Amygdala (tissue), 56 donors: ENCODE data around the gene ATG9B.
A peak's percentile ranks its signal among the peaks of the same experiment; 100 is the strongest.

Source experiments
- DNase-seq, 56 donors: peaks; one replicate each; lab custom pipeline; 2025; lab: John Stamatoyannopoulos, UW

Gene ATG9B

GRCh38 chr7:151006590-151007300 is 17.5 kb downstream of the ATG9B start:
- DNase-seq: no peak

- no peak for DNase-seq
Observed at GRCh38 chr7:151005566-151005965, 18.7 kb downstream of the ATG9B start.

DNA sequence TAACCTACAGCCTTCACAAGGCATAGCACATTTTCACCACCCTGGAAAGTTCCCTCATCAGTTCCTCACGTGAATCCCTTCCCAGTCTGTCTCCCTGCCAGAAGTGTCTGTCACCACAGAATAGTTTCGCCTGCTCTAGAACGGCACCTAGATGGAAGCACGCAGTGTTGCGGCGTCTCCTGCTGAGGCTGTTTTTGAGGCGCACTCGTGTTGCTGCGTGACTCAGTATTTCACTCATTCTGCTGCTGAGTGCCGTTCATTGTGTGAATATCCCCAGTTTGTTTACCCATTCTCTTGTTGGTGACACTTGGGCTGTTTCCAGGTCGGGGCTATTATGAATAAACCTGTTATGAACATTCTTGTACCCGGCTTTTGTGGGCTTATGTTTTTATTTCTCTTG is 20.7 kb downstream of the ATG9B start:
- DNase-seq: no peak

DNA sequence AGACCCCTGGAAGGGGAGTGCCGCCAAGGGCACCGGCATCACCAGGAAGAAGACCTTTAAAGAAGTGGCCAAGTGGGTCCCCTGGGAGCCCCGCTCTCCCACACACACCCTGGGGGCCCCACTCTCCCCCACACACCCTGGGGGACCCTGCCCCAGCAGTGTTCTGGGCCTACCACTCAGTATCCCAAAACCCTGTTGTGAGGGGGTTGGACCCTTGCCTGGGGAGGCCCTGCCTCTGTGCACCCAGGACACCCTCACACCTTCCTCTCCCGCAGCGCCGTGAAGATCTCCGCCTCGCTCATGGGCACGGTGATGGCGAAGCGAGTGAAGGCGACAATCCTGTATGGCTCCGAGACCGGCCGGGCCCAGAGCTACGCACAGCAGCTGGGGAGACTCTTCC is 22.7 kb downstream of the ATG9B start:
- no peak for DNase-seq

DNA sequence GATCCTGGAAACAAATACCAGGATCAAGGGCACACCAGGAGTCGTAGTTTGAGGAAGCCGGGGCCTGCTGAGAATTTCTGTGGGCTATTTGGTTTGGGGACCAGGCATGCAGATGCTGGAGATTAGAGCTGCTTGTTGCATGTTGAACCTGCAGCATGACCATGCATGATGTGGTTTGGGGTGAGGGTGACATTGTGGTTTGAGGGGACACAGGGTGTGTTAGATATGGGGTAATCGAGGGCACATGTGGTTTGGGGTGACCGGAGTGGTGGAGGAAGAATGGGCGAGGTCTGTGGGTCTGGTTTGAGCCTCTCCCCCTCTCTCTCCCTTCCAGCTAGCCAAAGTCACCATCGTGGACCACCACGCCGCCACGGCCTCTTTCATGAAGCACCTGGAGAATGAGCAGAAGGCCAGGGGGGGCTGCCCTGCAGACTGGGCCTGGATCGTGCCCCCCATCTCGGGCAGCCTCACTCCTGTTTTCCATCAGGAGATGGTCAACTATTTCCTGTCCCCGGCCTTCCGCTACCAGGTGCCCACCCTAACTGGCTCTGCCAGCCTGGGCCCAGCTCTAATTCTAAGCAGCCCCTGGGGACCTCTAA is 23.3 kb downstream of the ATG9B start:
- DNase-seq: no peak

DNA sequence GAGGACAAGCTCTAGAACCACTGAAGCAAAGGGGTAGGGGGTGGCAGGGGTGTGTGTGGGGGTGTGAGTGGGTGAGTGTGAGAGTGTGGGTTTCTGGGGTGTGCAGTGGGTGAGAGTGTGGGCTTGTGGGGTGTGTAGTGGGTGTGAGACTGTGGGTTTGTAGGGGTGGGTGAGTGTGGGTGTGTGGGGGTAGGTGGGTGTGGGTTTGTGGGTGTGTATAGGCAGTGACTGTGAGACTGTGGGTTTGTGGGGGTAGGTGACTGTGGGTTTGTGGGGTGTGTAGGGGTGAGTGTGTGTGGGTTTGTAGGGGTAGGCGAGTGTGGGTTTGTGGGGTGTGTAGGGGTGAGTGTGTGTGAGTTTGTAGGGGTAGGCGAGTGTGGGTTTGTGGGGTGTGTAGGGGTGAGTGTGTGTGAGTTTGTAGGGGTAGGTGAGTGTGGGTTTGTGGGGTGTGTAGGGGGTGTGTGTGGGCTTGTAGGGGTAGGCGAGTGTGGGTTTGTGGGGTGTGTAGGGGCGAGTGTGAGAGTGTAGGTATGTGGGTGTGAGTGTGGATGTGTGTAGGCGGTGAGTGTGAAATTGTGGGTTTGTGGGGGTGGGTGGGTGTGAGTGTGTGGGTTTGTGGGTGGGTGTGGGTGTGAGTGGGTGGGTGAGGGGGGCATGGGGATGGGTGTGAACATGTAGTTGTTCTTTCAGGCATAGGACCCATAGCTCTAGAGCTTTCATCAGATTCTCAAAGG is 24.6 kb downstream of the ATG9B start:
- no peak for DNase-seq

GRCh38 chr7:150999001-150999400 is 25.3 kb downstream of the ATG9B start:
- DNase-seq: no peak

- no peak for DNase-seq
Observed at GRCh38 chr7:150998341-150998740, 26.0 kb downstream of the ATG9B start.

GRCh38 chr7:150997817-150998216 is 26.5 kb downstream of the ATG9B start:
- DNase-seq: no peak

DNA sequence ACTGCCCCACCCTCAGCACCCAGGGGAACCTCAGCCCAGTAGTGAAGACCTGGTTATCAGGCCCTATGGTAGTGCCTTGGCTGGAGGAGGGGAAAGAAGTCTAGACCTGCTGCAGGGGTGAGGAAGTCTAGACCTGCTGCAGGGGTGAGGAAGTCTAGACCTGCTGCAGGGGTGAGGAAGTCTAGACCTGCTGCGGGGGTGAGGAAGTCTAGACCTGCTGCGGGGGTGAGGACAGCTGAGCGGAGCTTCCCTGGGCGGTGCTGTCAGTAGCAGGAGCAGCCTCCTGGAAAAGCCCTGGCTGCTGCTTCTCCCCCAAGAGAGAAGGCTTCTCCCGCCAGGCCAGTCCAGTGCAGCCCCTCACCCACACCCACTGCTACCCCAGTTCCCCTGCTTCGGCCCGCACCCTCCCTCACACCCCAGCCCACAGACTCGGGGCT is 27.2 kb downstream of the ATG9B start:
- no peak for DNase-seq

DNA sequence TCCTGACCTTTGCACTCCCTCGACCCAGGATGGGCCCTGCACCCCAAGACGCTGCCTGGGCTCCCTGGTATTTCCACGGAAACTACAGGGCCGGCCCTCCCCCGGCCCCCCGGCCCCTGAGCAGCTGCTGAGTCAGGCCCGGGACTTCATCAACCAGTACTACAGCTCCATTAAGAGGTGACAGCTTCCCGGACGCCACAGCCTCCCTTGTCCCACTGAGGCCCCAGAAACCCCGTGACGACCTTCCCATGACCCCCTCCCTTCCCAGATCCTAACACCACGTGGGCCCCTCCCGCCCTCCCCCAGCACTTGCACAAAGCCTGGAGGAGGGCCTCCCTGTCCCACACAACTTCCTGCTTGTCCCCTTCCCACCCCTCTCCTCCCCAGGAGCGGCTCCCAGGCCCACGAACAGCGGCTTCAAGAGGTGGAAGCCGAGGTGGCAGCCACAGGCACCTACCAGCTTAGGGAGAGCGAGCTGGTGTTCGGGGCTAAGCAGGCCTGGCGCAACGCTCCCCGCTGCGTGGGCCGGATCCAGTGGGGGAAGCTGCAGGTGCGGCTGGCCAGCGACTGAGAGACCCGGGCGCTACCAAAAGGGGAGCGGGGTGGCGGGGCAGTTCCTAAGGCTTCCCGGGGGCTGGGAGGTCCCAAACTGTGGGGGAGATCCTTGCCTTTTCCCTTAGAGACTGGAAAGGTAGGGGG is 27.8 kb downstream of the ATG9B start:
- no peak for DNase-seq

- DNase-seq: no peak
Observed at GRCh38 chr7:150994838-150995510, 29.3 kb downstream of the ATG9B start.

DNA sequence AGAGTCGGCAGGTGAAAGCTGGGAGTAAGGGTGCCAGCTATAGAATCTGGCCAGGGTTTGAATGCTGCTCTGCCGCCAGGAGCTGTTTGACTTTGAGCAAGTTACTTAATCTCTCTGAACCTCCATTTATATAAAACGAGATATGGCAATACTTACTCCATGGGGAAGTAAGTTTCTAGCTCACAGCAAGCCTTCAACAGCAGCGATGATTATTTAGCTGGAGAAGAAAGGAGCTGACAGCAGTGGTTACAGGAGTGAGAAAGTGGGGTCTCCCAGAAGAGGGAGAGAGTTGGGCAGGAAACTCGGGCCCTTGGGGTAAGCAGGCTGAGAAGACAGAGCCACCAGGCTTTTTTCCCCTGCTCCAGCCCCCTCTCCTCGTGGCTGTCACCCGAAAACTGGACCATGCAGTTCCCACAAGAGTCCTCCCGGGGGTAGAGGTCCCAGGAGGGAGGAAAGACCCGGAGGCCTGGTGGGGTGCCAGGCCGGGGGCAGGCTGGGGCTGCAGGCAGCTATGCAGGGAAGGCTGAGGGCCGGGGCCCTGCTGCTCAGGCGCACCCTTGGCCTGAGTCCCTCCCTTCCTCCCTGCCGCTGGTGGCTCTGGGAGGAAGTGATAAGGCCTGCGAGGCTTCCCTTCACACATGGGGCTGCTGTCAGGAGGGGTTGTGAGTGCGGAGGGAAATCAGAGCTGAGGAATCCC is 30.0 kb downstream of the ATG9B start:
- DNase-seq: no peak

DNA sequence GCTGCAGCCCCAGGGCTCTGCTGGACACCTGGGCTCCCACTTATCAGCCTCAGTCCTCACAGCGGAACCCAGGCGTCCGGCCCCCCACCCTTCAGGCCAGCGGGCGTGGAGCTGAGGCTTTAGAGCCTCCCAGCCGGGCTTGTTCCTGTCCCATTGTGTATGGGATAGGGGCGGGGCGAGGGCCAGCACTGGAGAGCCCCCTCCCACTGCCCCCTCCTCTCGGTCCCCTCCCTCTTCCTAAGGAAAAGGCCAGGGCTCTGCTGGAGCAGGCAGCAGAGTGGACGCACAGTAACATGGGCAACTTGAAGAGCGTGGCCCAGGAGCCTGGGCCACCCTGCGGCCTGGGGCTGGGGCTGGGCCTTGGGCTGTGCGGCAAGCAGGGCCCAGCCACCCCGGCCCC is 30.8 kb downstream of the ATG9B start:
- no peak for DNase-seq

DNA sequence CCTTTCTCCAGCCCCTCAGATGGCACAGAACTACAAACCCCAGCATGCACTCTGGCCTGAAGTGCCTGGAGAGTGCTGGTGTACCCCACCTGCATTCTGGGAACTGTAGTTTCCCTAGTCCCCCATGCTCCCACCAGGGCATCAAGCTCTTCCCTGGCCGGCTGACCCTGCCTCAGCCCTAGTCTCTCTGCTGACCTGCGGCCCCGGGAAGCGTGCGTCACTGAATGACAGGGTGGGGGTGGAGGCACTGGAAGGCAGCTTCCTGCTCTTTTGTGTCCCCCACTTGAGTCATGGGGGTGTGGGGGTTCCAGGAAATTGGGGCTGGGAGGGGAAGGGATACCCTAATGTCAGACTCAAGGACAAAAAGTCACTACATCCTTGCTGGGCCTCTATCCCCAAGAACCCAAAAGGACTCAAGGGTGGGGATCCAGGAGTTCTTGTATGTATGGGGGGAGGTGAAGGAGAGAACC is 31.4 kb downstream of the ATG9B start:
- DNase-seq: peak in 5 of 56 donors; percentile 7 to 29 (median 13)

DNA sequence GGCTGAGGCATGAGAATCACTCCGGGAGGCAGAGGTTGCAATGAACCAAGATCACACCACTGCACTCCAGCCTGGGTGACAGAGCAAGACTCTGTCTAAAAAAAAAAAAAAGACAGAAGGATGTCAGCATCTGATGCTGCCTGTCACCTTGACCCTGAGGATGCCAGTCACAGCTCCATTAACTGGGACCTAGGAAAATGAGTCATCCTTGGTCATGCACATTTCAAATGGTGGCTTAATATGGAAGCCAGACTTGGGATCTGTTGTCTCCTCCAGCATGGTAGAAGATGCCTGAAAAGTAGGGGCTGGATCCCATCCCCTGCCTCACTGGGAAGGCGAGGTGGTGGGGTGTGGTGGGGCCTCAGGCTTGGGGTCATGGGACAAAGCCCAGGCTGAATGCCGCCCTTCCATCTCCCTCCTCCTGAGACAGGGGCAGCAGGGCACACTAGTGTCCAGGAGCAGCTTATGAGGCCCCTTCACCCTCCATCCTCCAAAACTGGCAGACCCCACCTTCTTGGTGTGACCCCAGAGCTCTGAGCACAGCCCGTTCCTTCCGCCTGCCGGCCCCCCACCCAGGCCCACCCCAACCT is 32.1 kb downstream of the ATG9B start:
- no peak for DNase-seq

GRCh38 chr7:150990416-150991186 is 33.7 kb downstream of the ATG9B start, which contains the start of gene NOS3:
Gene NOS3, plus strand, starts transcription at chr7:150991017. Its CDS starts 2,787 bp downstream, at chr7:150993804.
- DNase-seq: no peak

DNA sequence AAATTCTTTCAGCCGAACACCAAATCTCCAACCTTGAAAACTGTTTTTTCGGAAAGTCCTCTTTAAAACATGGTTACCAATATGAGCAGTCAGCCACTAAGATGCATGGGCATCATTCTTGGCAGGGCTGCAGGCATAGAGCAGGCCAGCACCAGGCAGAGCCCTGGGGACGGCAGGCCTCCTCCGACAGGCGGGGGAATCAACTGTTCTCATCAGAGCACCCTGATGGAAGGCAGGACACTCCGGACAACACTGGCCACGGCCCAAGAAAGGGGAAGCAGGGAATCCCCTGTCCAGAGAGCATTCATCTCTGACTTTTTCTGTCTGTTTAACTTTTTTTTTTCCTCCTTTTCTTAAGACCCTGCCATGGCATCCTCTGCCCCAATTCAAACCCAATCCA is 34.8 kb downstream of the ATG9B start:
- DNase-seq: no peak
